Hepatic stellate cell (primary cell): ENCODE measurements around the gene PCGF3.
"Not testable (repeated sequence)": the region's sequence is repeated elsewhere in the genome, so short reads cannot be mapped to it uniquely, and the experiment has no call there.

ENCODE experiments used
- DNase-seq: peaks from one replicate; pipeline ENCODE4 v3.0.0; 2011; ENCODE audit warnings: low spot score

PCGF3 gene

DNA sequence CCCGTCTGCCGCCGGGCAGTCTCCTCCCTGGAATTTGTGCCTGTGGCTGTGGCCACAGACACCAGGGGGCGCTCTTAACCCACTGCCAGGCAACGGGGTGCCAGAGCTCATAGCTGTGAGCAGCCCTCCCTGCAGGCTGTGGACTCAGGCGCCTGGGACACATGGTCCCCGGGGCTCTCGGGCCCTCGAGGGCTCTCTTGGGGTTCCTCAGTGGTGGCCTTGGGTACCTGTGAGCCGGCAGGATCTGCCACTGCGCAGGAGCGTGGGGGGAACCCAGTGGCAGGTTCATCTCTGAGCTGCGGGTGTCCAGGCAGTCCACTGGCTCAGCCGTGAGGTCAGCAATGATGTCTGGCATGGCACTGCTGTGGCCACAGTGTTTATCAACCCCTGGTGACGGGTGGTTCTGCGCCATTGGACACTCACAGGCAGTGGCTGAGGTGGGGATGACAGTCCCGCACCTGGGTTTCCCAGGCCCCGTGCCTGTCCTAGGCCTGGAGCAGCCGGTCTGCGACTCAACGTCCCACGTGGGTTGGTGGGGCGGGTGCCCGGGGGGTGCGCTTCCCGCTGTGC lies 37.2 kb downstream of the PCGF3 start:
- peak; percentile 87 for DNase-seq

DNA sequence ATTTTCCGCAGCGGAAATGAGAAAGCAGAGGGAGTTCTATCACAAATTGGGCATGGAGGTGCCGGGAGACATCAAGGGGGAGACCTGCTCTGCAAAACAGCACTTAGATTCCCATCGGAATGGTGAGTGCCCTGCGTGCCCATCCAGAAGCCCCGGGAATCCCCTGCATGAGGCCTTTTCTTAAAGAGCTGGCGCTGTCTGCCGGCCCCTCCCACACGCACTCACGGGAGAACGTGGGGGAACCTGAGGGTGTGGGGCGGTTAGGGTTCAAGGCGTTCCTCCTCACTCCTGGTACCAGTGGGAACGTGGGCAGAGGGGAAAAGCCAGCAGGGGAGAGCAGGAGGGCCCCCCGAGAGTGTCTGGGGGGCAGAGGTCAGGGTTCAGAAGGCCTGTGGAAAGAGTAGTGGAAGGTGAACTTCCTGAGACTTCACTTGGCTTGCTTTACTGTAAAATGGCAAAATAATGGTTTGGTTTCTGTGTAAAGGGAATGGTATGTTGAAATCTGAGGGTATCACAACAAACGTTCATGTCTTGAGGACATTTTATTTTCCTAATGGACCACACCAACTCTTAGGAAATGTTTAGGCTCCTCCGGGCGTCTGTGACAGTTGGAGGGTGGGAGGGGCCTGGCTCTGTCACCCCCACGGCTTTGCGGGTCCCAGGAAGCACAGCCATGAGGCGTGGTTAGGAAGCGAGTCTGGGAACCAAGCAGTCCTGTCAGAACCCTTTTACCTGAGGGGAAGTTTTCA lies 38.0 kb downstream of the PCGF3 start:
- peak; percentile 50 for DNase-seq

DNA sequence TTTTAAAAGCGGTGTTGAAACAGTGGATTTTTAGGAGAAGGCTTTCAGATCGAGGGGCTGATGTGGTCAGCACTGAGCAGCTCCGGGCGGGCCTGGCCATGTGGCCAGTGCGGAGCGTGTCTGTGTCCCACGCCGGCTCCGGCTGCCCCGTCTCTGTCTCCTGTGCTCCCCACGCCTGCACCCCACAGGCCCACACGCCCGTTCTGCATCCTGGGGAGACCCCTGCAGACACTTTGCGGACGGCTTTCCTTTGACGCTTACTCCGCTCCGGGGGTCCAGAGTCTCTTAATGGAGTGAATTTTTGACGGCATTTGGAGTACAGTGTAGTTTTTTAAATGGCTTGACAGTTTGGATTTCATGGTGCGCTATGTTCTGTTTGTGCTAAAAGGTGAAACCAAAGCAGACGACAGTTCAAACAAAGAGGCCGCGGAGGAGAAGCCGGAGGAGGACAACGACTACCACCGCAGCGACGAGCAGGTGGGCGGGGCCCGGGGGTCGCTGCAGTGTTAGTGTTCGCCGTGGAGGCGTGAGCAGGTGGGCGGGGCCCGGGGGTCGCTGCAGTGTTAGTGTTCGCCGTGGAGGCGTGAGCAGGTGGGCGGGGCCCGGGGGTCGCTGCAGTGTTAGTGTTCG lies 38.7 kb downstream of the PCGF3 start:
- DNase-seq: no peak

DNA sequence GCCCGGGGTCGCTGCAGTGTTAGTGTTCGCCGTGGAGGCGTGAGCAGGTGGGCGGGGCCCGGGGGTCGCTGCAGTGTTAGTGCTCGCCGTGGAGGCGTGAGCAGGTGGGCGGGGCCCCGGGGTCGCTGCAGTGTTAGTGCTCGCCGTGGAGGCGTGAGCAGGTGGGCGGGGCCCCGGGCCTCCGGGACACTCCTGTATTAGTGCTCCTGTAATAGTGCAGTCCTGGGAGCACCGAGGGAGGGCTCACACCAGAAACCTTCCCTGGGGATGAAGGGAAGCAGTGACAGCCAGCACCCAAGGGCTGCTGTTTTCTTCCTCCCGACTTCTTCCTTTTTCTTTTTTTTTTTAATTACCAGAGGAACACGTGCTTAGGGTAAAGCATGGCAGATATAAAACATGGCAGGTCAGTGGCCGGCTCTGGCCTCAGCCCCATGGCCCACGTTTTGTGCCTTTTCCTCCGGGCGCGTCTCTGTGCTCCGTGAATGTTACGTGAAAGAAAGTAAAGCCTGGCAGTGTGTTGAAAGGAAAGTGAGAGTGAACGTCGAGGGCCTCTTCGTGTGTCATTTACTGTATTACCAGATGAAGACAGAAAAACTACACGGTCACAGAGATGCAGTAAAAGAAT lies 42.0 kb downstream of the PCGF3 start:
- DNase-seq: no peak

DNA sequence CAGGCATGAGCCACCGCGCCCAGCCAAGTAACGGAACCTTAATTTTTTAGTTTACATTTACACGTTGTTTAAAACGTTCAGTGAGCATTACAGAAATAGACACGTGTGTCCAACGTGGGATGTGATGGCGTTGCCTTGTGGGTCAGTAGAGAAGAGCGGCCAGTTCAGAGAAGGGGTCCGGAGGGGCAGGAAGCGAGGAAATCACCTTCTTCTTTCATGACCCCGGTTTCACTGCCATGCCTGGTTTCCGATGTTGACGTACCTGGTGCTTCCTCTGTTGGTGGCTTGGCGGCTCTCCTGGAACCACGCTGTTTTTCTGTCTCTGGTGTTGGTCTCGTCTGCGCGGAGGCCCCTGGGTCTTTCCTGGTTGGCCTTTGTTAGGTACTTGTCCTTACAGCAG lies 42.8 kb downstream of the PCGF3 start:
- DNase-seq: no peak

DNA sequence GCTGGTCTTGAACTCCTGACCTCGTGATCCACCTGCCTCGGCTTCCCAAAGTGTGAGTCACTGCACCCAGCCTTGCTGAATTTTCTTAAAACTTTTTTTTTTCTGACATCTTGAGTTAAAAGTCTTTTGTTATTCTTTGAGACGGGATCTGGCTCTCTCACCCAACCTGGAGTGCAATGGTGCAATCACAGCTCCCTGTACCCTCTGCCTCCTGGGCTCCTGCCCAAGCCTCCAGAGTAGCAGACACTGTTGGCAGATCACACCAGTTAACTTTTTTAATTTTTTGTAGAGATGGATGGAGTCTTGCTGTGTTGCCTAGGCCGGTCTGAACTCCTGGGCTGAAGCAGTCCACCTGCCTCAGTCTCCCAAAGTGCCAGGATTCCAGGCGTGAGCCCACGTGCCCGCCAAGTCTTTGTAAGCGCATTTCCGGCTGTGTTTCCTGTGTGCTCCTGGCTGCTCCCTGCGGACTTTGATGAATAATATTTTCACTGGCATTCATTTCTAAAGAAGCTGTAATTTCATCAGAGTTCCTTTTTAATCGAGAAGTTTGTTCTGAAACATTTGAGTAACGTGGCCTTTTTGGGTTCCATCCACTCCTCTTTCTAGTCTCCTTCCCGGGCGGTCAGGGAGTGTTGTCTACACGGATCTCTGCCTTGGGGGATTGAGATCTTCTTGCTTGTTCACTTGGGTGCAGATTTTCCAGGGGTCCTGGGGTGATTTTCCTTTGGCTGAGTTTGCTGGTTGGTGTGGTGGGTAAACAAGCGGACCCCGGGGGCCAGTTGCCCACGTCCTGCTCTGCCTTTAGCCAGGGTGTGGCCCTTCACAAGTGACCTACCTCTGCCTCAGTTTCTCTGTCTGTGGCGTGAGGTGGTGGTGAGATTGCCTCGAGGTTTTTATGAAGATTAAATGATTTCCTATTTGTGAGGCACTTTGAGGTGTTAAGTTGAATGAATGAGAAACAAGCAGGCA lies 44.4 kb downstream of the PCGF3 start:
- no peak for DNase-seq

DNA sequence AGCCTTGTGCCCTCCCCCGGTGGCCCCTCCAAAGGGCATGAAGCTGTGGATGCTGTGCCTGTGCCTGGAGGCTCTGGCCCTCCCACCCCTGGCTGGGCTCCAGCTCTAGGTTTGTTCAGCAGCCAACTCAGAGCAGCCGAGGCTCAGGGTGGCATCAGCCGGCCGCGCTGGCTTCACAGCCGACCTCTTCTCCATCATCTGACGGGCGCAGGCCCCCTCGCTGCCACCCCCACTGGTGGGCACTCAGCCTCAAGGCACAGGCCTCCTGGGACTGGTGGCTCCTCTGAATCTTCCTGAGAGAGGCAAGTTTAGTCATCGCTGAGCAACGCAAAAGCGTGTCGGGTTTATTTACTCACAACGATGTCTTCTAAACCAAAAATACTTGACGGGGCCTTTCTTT lies 46.0 kb downstream of the PCGF3 start:
- no peak for DNase-seq

DNA sequence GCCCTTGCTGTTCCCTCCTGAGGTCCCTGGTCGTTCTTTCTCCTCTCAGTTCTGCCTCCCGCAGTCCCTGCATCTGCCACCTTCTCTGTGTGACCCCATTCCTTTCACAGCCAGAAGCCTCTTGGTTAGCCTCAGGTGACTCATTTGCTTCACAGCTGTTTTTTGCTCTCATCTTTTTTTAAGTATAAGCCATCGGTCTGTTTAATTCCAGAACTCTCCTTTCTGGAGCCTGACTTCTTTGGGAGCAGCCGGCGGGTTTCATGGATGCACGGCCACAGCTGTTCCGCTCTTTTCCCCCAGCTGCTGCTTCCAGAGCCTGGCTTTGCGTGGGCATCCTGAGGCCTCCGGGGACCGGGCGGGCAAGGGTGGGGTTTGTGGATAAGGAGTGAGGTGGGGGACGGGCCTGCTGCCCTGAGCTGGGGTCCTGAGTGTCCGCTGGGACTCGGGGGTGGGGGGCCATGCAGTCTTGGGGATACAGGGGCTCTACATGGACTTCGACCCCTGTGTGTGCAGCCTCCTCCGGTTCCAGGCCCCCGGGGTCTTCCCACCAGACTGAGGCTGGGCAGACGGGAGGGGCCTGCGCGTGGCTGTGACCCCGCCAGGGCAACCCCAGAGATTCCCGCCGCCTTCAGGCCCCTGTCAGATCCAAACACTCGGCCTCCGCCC lies 46.7 kb downstream of the PCGF3 start:
- no peak for DNase-seq

DNA sequence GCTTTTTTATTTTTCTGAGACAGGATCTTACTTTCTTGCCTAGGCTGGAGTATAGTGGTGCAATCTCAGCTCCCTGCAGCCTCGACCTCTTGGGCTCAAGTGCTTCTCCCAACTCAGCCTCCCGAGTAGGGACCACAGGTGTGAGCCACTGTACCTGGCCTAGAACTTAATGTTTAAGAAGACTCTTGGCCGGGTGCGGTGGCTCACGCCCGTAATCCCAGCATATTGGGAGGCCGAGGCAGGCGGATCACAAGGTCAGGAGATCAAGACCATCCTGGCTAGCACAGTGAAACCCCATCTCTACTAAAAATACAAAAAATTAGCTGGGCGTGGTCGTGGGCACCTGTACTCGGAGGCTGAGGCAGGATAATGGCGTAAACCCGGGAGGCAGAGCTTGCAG lies 47.6 kb downstream of the PCGF3 start:
- not testable (repeated sequence) for DNase-seq

DNA sequence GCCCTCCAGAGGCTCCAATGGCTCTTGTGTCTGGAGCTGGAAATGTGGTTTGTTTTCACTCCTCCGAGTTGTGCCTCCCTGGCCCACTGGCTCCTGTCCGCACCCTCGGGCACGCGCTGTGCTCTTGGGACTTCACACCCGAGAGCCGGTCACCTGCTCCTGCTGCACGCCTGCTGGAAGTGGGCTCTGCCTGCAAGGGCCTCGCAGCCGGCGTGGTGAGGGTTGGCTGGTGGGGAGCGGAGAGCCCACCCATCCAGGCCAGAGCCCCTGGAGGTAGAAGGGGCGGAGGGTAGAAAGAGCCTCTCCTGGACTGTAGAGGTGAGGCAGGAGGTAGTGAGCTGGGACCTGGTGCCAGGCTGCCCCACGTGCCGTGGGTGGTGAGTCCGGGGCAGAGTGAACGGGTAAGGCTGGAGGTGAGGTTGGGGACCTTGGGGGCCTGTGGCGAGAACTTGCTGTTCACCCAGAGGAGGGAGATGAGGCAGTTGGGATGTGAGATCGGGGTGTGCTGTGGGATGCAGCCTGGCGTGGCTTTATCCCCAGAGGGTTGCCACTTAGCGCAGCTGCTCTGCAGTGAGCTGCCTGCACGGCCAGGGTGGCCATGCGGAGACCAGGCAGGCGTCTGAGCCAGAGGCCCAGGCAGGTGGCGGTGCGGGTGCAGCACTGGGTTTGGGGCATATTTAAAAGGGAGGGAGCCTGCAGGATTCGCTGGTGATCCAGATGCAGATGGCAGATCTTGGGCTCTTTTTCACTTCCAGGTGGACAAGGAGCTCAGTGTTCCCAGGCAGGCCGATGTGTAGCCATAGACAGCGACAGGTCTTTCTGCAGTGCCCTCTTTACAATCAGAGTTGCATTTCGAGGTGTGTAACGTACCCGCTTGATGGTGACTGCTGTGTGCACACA lies 48.8 kb downstream of the PCGF3 start:
- DNase-seq: no peak

DNA sequence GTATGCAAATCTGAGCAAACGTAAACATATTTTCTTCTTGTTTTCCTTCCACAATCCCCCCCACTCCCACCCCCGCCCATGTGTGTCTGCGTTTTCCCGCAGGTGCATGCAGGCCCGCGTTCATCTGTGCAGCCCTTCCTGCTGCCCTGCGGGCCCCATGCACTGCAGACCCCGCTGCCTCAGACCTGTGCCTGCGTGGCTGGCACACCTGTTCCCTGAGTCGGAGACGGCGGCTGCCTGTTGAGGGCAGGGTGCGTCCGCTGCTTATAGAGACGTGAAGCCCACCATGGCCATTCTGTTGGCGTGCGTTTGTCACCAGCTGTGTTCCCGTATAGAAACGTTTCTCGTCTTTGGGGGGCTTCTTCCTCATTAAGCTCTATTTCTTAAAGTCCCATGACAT lies 51.5 kb downstream of the PCGF3 start:
- DNase-seq: no peak

DNA sequence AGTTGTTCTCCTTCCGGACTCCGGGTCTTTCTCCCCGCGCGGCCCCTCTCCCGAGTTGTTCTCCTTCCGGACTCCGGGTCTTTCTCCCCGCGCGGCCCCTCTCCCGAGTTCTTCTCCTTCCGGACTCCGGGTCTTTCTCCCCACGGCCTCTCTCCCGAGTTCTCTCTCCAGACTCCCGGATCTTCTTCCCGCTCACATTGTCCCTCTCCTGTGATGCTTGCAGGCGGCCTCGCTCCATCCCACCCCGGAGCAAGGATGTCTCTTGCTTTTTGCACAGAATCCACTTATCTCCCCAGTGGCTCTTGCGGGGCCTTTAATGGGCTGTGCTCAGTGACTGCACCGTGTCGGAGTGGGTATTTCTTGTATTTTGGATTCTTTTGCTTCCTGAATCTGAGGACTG lies 54.2 kb downstream of the PCGF3 start:
- DNase-seq: not testable (repeated sequence)

DNA sequence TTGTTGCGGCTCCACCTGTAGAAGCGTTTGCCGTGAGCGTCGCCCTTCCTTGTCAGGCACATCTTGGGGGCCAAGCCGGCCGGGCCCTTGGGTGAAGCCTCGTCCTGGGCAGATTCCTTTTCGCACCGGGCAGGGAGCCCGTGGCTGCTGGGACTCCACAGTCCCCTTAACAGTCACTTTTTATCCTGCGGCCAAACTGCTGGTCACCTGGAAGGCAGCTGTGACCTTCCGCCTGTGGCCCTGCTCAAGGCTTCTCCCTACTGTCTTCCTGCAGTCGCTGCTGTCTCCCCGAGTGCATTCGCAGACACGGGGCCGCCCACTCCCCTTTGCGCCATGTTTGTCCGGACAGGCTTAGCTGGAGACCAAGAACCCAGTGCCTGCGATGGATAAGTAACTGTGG lies 55.0 kb downstream of the PCGF3 start:
- no peak for DNase-seq

DNA sequence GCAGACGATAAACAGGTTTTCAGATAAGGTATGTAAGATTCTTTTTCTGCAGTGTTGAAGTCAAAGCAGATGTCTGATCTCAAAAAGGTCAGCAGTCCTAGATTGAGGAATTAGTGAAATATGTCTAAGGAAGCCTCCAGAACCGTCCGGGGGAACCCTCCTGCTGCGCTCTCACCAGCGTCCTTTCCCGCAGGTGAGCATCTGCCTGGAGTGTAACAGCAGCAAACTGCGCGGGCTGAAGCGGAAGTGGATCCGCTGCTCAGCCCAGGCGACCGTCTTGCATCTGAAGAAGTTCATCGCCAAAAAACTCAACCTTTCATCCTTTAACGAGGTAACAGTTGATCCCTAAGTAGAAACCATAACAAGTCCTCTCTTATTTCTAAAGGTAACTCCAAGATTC lies 55.5 kb downstream of the PCGF3 start:
- DNase-seq: no peak

DNA sequence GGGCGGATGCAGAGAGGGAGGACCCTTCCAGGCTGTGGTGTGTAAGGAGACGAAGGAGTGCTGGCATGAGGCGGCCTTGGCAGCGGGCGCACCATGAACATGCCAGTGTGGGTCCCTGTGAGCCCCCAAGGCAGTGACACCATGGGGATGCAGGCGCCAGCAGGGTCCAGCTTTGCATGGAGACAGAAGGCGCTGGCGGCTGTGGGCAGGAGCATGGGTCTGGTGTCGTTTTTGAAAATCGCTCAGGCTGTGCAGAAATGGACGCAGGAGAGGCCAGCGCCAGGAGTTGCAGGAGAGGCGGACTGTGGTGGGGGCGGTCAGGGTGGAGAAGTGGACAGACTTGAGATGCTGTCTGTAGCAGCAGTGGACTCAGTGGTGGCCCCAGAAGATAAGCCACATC lies 56.1 kb downstream of the PCGF3 start:
- no peak for DNase-seq

DNA sequence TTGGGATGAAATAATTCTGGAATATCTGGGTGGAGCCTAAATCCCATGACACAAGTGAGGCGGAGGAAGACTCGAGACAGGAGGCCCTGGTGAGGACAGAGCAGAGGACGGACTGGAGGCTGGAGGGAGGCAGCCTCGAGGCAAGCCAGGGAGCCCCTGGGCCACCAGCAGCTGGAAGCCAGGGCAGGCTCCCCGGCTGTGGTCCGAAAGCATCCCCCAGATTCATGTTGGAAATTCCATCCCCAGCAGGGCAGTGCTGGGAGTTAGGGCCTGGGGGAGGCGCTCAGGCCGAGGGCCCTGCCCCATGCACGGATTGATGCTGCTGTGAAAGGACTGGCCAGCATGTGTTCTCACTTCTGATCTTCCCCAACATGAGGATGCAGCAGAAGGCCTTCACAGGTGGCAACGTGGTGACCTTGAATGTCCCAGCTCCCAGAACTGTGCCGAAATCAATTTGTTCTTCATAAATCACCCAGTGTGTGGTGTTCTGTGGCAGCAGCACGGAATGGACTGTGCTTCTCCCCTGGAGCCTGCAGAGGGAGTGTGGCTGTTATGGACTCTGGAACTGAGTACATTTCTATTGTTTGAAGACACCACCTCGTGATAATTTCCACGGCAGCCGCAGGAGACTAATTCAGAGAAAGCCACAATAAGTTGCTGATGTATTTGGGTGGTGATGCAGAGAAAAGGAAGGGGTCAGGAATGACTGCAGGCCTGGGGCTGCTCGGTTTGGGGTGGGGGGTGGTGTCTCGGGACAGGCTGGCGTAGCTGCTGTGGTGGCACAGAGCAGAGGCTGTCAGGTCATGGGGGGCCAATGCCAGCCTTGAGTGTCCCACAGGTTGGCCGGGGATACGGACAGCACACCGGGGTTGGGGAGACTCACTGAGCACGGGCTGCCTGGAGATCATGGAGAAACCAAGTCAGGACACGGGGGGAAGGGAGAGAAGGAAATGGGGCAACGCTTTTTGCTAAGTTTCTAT lies 56.9 kb downstream of the PCGF3 start:
- no peak for DNase-seq

DNA sequence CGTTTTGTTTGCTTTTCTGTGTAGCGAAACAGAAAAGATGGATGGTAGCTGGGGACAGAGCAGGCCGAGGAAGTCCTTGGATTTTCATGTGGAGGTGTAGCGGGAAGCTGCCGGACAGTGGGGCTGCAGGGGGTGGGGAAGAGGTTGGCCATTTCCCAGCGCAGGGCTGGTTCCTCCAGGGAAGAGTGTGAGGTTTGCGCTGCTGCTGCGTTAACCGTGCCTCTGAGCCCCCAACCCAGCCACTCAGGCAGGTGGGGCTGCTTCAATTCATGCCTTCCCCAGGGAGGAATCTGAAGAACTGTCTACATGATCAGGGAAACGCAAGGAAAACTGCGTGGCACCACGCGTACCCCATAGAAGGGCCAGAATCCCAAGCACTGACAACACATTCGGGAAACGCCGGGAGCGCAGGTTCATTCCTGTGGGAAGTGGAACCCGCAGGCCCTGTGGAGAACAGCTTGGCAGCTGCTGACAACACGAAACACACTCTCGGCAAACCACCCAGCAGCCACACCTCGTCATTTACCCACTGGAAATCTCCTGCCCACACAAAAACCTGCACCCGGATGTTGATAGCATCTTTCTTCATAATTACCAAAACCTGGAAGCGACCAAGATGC lies 57.7 kb downstream of the PCGF3 start:
- no peak for DNase-seq

DNA sequence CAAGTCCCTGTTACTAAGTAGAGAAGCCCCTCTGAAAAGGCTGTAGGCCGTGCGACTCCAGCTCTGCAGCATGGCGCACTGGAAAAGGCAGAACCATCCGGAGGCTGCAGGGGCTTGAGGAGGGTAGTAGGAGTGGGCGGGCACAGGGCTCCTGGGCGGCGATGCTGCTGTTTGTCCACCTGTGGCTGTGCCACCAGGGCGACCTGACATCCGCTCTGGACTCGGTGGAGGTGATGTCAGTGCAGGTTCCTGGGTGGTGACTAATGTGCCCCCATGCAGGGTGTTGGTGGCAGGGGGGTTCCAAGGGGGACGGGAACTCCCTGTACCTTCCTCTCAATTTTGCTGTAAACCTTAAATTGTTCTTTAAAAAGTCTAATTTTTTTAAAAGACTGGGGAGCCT lies 58.3 kb downstream of the PCGF3 start:
- DNase-seq: no peak
